ENCODE measurements around the gene GULP1.

Gene GULP1

GRCh38 chr2:188524519-188525113 lies 232.9 kb downstream of the GULP1 start:
- H3K36me3 ChIP-seq (ENCODE audit: control insufficient read depth in 2 of 2, insufficient read depth in 1 of 2, low read length in 2 of 2), result peaks cover 0 to under 1% of the 10 kb centered on the region in 2 experiments; a peak in 1 of 3 replicates
- H3K4me3 ChIP-seq (ENCODE audit: low read depth, low read length), result no peak overlapping the region
- no peak overlapping the region for H3K27ac ChIP-seq (ENCODE audit: extremely low read depth, low read depth, low read length)
- TF ChIP-seq, protein P1, sequence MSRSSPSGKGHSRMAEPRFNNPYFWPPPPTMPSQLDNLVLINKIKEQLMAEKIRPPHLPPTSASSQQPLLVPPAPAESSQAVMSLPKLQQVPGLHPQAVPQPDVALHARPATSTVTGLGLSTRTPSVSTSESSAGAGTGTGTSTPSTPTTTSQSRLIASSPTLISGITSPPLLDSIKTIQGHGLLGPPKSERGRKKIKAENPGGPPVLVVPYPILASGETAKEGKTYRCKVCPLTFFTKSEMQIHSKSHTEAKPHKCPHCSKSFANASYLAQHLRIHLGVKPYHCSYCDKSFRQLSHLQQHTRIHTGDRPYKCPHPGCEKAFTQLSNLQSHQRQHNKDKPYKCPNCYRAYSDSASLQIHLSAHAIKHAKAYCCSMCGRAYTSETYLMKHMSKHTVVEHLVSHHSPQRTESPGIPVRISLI (tag by site-specific recombination; IDR thresholded peaks at IDR 0.05), result 0 out of 2 replicates have a peak, but pooled peaks have one; percentile 11
- TF ChIP-seq ZNF654 (tag by site-specific recombination; IDR thresholded peaks at IDR 0.05; ENCODE audit: low read depth) (peak; percentile 71), ZNF174 (tag by site-specific recombination; IDR thresholded peaks at IDR 0.05) (no peak), CTCF (tag by site-specific recombination; IDR thresholded peaks at IDR 0.05) (0 out of 2 replicates have a peak, but pooled peaks have one; percentile 11), ZNF558 (tag by site-specific recombination; IDR thresholded peaks at IDR 0.05) (no peak), REPIN1 (tag by site-specific recombination; IDR thresholded peaks at IDR 0.05; ENCODE audit: low read depth) (no peak)
- TF ChIP-seq, protein P2, sequence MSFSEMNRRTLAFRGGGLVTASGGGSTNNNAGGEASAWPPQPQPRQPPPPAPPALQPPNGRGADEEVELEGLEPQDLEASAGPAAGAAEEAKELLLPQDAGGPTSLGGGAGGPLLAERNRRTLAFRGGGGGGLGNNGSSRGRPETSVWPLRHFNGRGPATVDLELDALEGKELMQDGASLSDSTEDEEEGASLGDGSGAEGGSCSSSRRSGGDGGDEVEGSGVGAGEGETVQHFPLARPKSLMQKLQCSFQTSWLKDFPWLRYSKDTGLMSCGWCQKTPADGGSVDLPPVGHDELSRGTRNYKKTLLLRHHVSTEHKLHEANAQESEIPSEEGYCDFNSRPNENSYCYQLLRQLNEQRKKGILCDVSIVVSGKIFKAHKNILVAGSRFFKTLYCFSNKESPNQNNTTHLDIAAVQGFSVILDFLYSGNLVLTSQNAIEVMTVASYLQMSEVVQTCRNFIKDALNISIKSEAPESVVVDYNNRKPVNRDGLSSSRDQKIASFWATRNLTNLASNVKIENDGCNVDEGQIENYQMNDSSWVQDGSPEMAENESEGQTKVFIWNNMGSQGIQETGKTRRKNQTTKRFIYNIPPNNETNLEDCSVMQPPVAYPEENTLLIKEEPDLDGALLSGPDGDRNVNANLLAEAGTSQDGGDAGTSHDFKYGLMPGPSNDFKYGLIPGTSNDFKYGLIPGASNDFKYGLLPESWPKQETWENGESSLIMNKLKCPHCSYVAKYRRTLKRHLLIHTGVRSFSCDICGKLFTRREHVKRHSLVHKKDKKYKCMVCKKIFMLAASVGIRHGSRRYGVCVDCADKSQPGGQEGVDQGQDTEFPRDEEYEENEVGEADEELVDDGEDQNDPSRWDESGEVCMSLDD (tag by site-specific recombination; IDR thresholded peaks at IDR 0.05), result no peak
- no peaks in the 10 kb centered on the region for H3K4me1 ChIP-seq (ENCODE audit: control insufficient read depth, insufficient read depth, low read length)
- H3K9me3 ChIP-seq (ENCODE audit: control insufficient read depth, insufficient read depth, low read depth, low read length), result no peaks in the 10 kb centered on the region; the same call in 1 of the 2 replicates
- ChIA-PET POLR2A (interaction anchor here (0.8 kb wide), 1 partner anchor 454 kb away, joined by 3 read pairs; no protein-coding TSS in a partner anchor), CTCF (interaction anchor here (0.6 to 3.7 kb wide), 32 partner anchors 10 to 1629 kb away, joined by 3 to 25 read pairs (median 3); no protein-coding TSS in a partner anchor)

DNA sequence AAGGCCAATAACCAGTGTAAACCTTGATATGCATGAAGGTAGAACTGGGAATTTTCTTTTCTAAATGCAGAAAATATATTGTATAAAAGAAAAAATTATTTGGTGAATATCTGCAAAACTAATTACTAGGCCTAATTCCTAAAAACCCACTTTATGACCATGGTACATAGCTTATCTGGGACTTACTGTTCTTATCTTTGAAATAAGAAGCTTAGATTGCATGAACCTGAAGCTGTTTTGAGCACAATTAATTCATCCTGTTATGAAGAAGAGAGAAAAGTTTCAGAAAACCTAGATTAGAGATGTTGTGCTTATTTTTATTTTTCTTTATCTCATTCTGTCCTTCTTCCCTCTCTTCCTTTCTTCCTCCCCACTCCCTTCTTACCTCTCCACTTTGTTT lies 235.0 kb downstream of the GULP1 start:
- no peak overlapping the region for H3K4me3 ChIP-seq (ENCODE audit: low read depth, low read length)
- no peak for TF ChIP-seq ZNF416 (tag by site-specific recombination; IDR thresholded peaks at IDR 0.05)
- no peak for TF ChIP-seq KLF7 (tag by site-specific recombination; IDR thresholded peaks at IDR 0.05; ENCODE audit: borderline replicate concordance)
- TF ChIP-seq ZNF544 (tag by site-specific recombination; IDR thresholded peaks at IDR 0.05), result no peak
- TF ChIP-seq, protein P3, sequence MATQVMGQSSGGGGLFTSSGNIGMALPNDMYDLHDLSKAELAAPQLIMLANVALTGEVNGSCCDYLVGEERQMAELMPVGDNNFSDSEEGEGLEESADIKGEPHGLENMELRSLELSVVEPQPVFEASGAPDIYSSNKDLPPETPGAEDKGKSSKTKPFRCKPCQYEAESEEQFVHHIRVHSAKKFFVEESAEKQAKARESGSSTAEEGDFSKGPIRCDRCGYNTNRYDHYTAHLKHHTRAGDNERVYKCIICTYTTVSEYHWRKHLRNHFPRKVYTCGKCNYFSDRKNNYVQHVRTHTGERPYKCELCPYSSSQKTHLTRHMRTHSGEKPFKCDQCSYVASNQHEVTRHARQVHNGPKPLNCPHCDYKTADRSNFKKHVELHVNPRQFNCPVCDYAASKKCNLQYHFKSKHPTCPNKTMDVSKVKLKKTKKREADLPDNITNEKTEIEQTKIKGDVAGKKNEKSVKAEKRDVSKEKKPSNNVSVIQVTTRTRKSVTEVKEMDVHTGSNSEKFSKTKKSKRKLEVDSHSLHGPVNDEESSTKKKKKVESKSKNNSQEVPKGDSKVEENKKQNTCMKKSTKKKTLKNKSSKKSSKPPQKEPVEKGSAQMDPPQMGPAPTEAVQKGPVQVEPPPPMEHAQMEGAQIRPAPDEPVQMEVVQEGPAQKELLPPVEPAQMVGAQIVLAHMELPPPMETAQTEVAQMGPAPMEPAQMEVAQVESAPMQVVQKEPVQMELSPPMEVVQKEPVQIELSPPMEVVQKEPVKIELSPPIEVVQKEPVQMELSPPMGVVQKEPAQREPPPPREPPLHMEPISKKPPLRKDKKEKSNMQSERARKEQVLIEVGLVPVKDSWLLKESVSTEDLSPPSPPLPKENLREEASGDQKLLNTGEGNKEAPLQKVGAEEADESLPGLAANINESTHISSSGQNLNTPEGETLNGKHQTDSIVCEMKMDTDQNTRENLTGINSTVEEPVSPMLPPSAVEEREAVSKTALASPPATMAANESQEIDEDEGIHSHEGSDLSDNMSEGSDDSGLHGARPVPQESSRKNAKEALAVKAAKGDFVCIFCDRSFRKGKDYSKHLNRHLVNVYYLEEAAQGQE (tag by site-specific recombination; IDR thresholded peaks at IDR 0.05), result no peak
- no peak for TF ChIP-seq TSHZ1 (tag by site-specific recombination; IDR thresholded peaks at IDR 0.05; ENCODE audit: borderline replicate concordance)
- no peak for TF ChIP-seq ZBTB1 (tag by site-specific recombination; IDR thresholded peaks at IDR 0.05)
- TF ChIP-seq ZNF600 (tag by site-specific recombination; IDR thresholded peaks at IDR 0.05), result no peak
- no peak for TF ChIP-seq ZNF10 (tag by site-specific recombination; IDR thresholded peaks at IDR 0.05)
- no peaks in the 10 kb centered on the region for H3K9me3 ChIP-seq (ENCODE audit: control insufficient read depth, insufficient read depth, low read depth, low read length)
- no peaks in the 10 kb centered on the region for H3K4me1 ChIP-seq (ENCODE audit: control insufficient read depth, insufficient read depth, low read length)
- peaks cover 0 to 4% of the 10 kb centered on the region in 2 experiments; a peak in 1 of 3 replicates for H3K36me3 ChIP-seq (ENCODE audit: control insufficient read depth in 2 of 2, insufficient read depth in 1 of 2, low read length in 2 of 2)
- no peak overlapping the region for H3K27ac ChIP-seq (ENCODE audit: extremely low read depth, low read depth, low read length)
- CTCF ChIA-PET, result interaction anchor here (0.6 to 3.7 kb wide), 6 partner anchors 352 to 886 kb away, joined by 3 to 25 read pairs (median 4); no protein-coding TSS in a partner anchor
- POLR2A ChIA-PET, result no interaction called here

Data from HEK293 (cell line).